ENCODE results near the gene NXNL1.
"Not testable (repeated sequence)": the region's sequence is repeated elsewhere in the genome, so short reads cannot be mapped to it uniquely, and the experiment has no call there.

NXNL1 gene

GRCh38 chr19:17484520-17485185, 23.9 kb upstream of the NXNL1 start:
- DNase-seq (ENCODE audit: low read depth) = no peak
- TF ChIP-seq, protein P1, sequence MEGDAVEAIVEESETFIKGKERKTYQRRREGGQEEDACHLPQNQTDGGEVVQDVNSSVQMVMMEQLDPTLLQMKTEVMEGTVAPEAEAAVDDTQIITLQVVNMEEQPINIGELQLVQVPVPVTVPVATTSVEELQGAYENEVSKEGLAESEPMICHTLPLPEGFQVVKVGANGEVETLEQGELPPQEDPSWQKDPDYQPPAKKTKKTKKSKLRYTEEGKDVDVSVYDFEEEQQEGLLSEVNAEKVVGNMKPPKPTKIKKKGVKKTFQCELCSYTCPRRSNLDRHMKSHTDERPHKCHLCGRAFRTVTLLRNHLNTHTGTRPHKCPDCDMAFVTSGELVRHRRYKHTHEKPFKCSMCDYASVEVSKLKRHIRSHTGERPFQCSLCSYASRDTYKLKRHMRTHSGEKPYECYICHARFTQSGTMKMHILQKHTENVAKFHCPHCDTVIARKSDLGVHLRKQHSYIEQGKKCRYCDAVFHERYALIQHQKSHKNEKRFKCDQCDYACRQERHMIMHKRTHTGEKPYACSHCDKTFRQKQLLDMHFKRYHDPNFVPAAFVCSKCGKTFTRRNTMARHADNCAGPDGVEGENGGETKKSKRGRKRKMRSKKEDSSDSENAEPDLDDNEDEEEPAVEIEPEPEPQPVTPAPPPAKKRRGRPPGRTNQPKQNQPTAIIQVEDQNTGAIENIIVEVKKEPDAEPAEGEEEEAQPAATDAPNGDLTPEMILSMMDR (IDR thresholded peaks at IDR 0.05; ENCODE audit: low read length, missing control alignments) = no peak

GRCh38 chr19:17483605-17484002, 22.9 kb upstream of the NXNL1 start:
- H3K4me3 ChIP-seq (replicated peaks; ENCODE audit: low read depth, low read length) = no peak overlapping the region
- no peak for DNase-seq (ENCODE audit: low read depth)
- TF ChIP-seq, protein P1 (IDR thresholded peaks at IDR 0.05; ENCODE audit: low read length, missing control alignments) = no peak

More at GRCh38 chr19:17484520-17485185, 23.9 kb upstream of the NXNL1 start:
- no peak overlapping the region for H3K4me3 ChIP-seq (replicated peaks; ENCODE audit: low read depth, low read length)

DNA sequence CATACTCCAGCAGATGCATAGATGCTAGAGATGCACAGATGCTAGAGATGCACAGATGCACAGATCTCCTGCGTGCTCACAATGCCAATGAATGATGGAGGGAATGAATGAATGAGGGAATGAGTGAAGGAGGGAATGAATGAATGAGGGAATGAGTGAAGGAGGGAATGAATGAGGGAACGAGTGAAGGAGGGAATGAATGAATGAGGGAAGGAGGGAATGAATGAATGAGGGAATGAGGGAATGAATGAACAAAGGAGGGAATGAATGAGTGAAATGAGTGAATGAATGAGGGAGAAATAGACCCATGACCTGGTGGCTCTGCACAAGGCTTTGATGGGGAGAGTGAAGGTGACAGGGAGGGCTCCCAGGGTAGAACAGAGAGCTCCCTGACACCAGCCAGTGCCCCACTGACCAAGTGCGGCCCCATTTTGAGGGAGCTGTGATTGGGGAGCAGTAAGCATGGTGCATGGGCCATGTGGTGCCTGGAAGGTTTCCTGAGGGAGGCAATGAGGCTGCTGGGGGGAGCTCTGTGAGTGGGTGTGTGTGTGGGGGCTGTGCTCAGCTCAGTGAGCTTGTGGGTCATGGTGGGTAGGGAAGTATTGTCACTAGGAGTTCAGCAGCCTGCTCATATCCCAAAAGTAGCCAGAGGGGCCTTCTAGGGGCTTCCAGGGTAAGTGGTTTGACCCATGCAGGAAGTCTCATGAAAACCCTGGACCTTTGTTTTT, 22.3 kb upstream of the NXNL1 start:
- TF ChIP-seq, protein P1 (IDR thresholded peaks at IDR 0.05; ENCODE audit: low read length, missing control alignments) = no peak
- DNase-seq (ENCODE audit: low read depth) = no peak
- no peak overlapping the region for H3K4me3 ChIP-seq (replicated peaks; ENCODE audit: low read depth, low read length)

DNA sequence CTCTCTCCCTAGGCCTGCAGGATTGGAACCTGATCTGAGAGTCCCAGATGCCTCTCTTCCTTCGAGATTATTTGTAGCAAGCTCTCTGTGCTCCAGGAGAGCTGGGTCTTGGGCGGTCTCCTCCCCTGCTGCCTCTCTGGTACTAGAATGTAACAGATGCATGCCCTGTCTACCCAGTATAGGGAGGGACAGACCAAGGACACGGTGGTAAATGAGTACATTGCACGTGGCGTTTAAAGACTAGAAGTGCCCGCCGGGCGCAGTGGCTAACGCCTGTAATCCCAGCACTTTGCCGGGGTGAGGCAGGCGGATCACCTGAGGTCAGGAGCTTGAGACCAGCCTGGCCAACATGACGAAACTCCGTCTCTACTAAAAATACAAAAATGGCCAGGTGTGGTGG, 21.3 kb upstream of the NXNL1 start:
- DNase-seq (ENCODE audit: low read depth) = no peak
- TF ChIP-seq, protein P1 (IDR thresholded peaks at IDR 0.05; ENCODE audit: low read length, missing control alignments) = no peak
- no peak overlapping the region for H3K4me3 ChIP-seq (replicated peaks; ENCODE audit: low read depth, low read length)

- peak; percentile 77 for DNase-seq (ENCODE audit: low read depth)
- no peak overlapping the region for H3K4me3 ChIP-seq (replicated peaks; ENCODE audit: low read depth, low read length)
- TF ChIP-seq, protein P1 (IDR thresholded peaks at IDR 0.05; ENCODE audit: low read length, missing control alignments) = no peak
Observed at GRCh38 chr19:17479325-17479791, 18.6 kb upstream of the NXNL1 start.

GRCh38 chr19:17475541-17476115, 14.9 kb upstream of the NXNL1 start:
- DNase-seq (ENCODE audit: low read depth) = peak; percentile 57
- TF ChIP-seq, protein P1 (IDR thresholded peaks at IDR 0.05; ENCODE audit: low read length, missing control alignments) = no peak
- H3K4me3 ChIP-seq (replicated peaks; ENCODE audit: low read depth, low read length) = no peak overlapping the region

DNA sequence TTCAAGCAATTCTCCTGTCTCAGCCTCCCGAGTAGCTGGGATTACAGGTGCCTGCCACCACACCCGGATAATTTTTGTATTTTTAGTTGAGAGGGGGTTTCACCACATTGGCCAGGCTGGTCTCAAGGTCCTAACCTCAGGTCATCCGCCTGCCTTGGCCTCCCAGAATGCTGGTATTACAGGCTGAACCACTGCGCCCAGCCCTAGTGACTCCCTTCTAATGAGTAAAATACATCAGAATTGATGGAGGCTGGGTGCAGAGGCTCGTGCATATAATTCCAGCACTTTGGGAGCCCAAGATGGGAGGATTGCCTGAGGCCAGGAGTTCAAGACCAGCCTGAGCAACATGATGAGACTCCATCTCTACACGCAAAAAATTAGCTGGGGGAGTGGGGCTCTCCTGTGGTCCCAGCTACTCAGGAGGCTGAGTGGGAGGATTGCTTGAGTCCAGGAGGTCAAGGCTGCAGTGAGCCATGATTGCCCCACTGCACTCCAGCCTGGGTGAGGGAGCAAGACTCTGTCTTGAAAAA, 14.3 kb upstream of the NXNL1 start:
- not testable (repeated sequence) for H3K4me3 ChIP-seq (replicated peaks; ENCODE audit: low read depth, low read length); DNase-seq (ENCODE audit: low read depth)

Data from fibroblast of pulmonary artery (primary cell).